GM13977 (cell line): Measurements from ENCODE around the gene NEXN.

ENCODE experiments used
- DNase-seq: peaks from one replicate; pipeline ENCODE4 v3.0.0; 2012; ENCODE audit warnings: low spot score
- in situ Hi-C: fragments of 300-500 bp; cut with MboI; formaldehyde crosslinking; loops from one replicate; pipeline ENCODE4 v1.12.0; 2022; ENCODE audit warnings: low sequenced_read_pairs, low pct_unique_long_range_greater_than_20kb, mixed read lengths, inconsistent platforms; ENCODE audit not compliant: unreplicated experiment
- TF ChIP-seq, protein P1 (sequence below): IDR thresholded peaks from 2 replicates; pipeline ENCODE4 v1.5.1; 2012; ENCODE audit warnings: mild to moderate bottlenecking, control low read depth; ENCODE audit not compliant: insufficient read depth; ENCODE audit errors: extremely low read depth, missing control alignments

The NEXN gene

DNA sequence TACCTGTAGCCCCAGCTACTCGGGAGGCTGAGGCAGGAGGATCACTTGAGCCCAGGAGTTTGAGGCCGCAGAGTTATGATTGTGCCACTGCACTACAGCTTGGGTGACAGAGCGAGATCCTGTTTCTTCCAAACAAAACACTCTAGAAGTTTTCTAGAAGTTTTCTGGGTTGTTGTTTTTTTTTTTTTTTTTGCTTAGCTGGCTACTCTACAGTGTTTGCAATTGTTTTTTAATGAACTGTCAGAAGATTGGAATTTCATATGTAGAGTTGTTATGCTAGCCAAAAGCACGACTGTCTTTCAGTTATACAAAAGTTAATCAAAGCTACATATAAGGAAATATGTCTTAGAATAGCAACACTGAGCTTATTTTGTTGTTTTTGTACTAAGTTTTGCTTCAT lies 30.9 kb upstream of the NEXN start:
- TF ChIP-seq, protein P1, sequence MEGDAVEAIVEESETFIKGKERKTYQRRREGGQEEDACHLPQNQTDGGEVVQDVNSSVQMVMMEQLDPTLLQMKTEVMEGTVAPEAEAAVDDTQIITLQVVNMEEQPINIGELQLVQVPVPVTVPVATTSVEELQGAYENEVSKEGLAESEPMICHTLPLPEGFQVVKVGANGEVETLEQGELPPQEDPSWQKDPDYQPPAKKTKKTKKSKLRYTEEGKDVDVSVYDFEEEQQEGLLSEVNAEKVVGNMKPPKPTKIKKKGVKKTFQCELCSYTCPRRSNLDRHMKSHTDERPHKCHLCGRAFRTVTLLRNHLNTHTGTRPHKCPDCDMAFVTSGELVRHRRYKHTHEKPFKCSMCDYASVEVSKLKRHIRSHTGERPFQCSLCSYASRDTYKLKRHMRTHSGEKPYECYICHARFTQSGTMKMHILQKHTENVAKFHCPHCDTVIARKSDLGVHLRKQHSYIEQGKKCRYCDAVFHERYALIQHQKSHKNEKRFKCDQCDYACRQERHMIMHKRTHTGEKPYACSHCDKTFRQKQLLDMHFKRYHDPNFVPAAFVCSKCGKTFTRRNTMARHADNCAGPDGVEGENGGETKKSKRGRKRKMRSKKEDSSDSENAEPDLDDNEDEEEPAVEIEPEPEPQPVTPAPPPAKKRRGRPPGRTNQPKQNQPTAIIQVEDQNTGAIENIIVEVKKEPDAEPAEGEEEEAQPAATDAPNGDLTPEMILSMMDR = no peak
- in situ Hi-C loops = no loop called here
- DNase-seq = no peak

DNA sequence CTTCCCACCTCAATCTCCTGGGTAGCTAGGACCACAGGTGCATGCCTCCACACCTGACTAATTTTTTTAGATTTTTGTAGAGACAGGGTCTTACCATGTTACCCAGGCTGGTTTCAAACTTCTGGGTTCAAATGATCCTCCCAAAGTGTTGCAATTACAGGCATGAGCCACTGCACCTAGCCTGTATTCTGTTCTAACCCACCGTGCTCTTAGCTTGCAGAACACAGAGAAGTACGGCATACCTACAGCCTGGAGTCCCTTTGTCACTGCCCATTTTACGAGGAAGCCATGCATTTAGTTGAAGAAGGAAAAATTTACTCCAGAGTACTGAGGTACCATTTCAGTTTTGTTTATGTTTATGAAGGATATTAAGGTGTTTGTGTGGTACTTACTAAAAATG lies 29.7 kb upstream of the NEXN start:
- TF ChIP-seq, protein P1 = no peak

DNA sequence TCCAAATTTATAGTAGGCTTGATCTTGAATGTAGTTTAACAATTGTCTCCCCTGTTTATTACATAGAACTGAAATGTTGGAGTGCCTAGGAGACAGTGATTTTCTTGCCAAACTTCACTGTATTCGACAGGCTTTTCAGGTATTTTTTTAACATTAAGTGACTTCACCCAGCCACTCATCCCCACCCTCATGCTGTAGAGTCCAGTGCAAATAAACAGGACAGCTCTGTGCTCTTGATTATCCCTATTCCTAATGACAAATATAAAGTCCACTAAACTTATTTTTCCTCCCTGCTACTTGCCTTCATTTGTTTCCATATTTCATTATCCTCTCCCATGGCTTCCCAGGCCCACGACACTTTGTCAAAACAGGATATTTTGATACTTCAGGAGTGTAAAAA lies 29.2 kb upstream of the NEXN start:
- TF ChIP-seq, protein P1 = no peak
- in situ Hi-C loops = no loop called here
- DNase-seq = no peak

More for the DNA sequence above, 29.7 kb upstream of the NEXN start:
- DNase-seq = no peak
- in situ Hi-C loops = no loop called here

DNA sequence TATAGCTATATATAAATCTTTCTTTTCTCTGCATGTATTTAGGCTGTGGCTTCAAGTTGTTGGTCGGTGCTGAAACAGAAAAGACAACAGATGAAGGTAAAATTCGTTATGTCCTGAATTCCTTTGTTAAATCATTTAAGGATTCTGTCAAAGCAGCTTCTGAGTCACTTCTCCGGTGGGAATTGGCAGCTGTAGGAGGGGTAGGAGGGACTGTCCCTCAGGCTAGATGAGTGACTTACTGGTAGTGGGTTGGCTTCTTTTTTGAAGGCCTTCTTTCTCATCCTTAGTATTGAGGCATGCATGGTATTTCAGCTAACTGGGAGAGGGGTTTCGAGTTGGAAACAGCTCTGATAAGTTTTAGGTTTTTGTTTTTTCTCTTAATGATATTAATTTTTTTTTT lies 22.1 kb upstream of the NEXN start:
- DNase-seq = no peak
- in situ Hi-C loops = no loop called here
- TF ChIP-seq, protein P1 = no peak

DNA sequence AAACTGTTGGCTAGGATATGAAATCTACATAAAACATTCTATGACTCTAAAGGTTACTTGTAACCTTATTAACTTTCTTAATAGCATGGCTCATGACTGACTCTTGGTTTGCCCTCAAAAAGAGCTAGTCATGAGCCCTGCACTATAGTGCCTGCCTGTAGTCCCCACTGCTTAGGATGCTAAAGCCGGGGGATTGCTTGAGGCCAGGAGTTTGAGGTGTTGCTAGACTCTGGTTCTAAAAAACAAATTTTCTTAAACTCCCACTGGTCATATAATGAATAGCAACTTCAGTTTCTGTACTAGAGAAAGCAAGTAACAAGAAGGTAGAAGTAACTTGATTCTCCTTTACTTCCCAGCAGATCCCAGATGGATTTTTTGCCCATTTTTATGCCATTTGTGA lies 15.8 kb upstream of the NEXN start:
- in situ Hi-C loops = no loop called here
- TF ChIP-seq, protein P1 = no peak
- DNase-seq = no peak

DNA sequence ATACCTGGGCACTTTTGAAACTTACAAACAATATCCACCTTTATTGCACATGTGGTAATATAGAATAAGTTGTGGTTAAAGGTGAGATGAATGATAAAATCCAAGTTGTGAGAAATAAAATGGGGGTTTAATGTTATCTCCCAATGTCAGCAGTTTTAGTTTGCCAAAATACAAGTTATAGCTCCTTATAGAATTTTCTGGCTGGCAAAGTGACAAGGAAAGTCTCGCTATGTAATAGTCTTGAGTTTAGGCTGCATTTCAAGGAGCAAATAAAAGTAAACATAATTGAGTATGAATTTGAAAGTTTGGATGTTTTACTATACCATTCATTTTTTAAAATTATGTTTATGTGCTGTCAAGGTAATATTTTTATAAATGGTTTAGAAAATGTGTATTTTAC lies 15.0 kb upstream of the NEXN start:
- TF ChIP-seq, protein P1 = no peak
- in situ Hi-C loops = no loop called here
- DNase-seq = no peak

DNA sequence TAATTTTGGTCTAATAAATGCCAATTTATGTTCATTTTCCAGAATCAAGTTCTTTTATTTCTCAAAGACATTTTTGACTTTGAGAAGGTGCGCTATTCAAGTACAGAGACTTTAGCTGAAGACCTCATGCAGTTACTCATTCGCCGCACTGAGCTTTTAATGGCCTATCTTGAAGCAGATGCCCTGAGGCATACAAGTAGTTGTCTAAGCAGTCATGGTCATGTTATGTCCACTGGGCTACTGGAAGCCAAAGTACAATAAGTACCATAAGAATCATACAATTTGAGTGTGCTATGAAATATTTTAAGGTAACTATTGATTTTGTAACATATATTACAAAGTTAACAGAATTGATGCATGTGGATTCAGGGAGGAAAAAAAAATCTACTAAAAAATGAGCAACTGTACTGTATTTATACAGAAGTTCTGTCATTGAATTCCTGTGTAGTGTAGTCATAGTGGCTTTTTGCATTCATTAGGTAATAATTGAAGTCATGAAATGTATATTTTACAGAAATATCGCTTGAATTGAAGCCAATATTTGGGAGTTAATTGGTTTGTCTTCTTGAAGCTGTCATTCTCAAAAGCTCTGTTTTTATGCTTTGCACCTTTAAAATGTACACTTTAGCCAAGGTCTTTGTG lies 13.5 kb upstream of the NEXN start:
- DNase-seq = no peak
- TF ChIP-seq, protein P1 = no peak
- in situ Hi-C loops = no loop called here
